Measurements from ENCODE around the gene OPN3. TPM values are rescaled to one million over a fixed set of nuclear protein-coding genes. Genes with fewer than 3 reads are reported as not detected.

Gene OPN3
- total RNA-seq, 1 donor from 2014 or later: 9.0 TPM

GRCh38 chr1:241614572-241614971 is 25.6 kb downstream of the OPN3 start:
- TF ChIP-seq CTCF (IDR thresholded peaks at IDR 0.05): no peak
- intact Hi-C loops (cut with DNase I): no loop called here
- no peak for DNase-seq (ENCODE audit: low spot score in 2 of 2)

DNA sequence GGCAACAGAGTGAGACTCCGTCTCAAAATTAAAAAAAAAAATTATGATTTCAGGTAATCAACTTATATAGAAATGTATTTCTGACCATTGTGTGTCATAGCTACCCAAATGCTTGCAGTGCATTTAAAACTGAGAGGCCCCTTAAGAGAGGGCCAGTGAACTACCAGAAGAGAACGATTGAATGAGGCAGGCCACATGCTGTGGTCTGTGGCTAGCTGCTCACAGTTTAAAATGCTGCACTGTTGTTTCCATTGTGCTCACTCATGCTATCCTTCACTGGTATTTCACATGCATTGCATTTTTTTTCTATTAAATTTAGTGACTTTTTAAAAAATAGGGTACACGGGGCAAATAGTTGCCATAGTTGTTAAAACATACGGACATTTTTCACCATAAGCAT is 26.0 kb downstream of the OPN3 start:
- TF ChIP-seq CTCF (IDR thresholded peaks at IDR 0.05): no peak
- Histone ChIP-seq H3K4me1 (no peaks in the 10 kb centered on the region), H3K4me3 (no peak overlapping the region), H3K27ac (no peak overlapping the region), H3K9me3 (no peaks in the 10 kb centered on the region), H3K36me3 (no peaks in the 10 kb centered on the region), H3K27me3 (no peaks in the 10 kb centered on the region)
- no peak for DNase-seq (ENCODE audit: low spot score in 2 of 2)
- intact Hi-C loops (cut with DNase I): no loop called here

More at GRCh38 chr1:241614572-241614971, 25.6 kb downstream of the OPN3 start:
- H3K27me3 ChIP-seq: no peaks in the 10 kb centered on the region
- H3K4me3 ChIP-seq: no peak overlapping the region
- no peaks in the 10 kb centered on the region for H3K4me1 ChIP-seq
- H3K36me3 ChIP-seq: no peaks in the 10 kb centered on the region
- no peak overlapping the region for H3K27ac ChIP-seq
- no peaks in the 10 kb centered on the region for H3K9me3 ChIP-seq

GRCh38 chr1:241612533-241613477 is 27.4 kb downstream of the OPN3 start:
- no peak for TF ChIP-seq CTCF (IDR thresholded peaks at IDR 0.05)
- no peaks in the 10 kb centered on the region for H3K4me1 ChIP-seq
- H3K9me3 ChIP-seq: no peaks in the 10 kb centered on the region
- DNase-seq (ENCODE audit: low spot score in 2 of 2): no peak
- H3K36me3 ChIP-seq: no peaks in the 10 kb centered on the region
- no peak overlapping the region for H3K4me3 ChIP-seq
- no peak overlapping the region for H3K27ac ChIP-seq
- no peaks in the 10 kb centered on the region for H3K27me3 ChIP-seq
- intact Hi-C loops (cut with DNase I): no loop called here

DNA sequence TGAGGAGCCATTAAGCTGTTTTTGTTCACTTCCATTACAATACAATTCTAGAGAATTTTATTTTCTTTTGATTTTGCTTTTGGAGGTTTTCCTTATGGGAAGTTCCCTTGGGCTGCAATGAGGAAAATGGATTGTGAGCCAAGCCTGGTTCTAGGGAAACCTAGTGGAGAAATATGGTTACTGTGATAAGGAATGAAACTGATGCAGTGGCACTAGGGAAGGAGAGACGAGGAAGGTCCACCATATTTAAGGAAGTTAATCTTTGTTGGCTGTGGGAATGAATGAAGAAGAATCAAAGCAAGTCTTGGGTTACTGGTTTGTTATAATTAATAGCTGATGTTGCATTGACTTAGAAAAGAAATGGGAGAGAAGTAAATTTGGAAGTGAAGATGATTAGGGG is 28.4 kb downstream of the OPN3 start:
- no peak for TF ChIP-seq CTCF (IDR thresholded peaks at IDR 0.05)
- no peaks in the 10 kb centered on the region for H3K36me3 ChIP-seq
- intact Hi-C loops (cut with DNase I): loop anchor here (1.0 kb wide), 1 partner anchor 223 kb away; no protein-coding TSS in a partner anchor

DNA sequence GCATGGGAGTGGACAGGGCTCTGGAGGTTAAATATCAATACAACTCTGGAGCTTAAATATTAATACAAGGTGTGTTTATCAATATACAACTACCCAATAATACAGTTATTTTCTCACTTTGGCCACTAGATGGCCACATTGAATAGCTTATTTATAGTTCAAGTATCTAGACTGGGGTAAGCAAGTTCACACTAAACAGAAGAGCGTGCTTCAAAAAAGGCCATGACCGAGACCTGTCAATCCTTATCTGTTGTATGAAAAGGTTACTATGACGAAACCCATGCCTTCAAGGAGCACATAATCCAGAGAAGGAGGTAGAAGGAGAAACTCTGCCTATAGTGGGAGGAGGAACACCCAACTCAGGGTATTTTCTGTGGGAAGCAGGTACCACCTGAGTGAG is 29.1 kb downstream of the OPN3 start:
- peak; percentile 58 to 75 (median 60) for TF ChIP-seq CTCF (IDR thresholded peaks at IDR 0.05)
- Histone ChIP-seq H3K27ac (no peak overlapping the region), H3K9me3 (no peaks in the 10 kb centered on the region), H3K4me1 (no peaks in the 10 kb centered on the region), H3K4me3 (no peak overlapping the region), H3K36me3 (no peaks in the 10 kb centered on the region), H3K27me3 (no peaks in the 10 kb centered on the region)
- DNase-seq (ENCODE audit: low spot score in 2 of 2): no peak
- intact Hi-C loops (cut with DNase I): loop anchor here (1.0 kb wide), 1 partner anchor 223 kb away; no protein-coding TSS in a partner anchor

More for the DNA sequence above, 28.4 kb downstream of the OPN3 start:
- Histone ChIP-seq H3K4me3 (no peak overlapping the region), H3K4me1 (no peaks in the 10 kb centered on the region), H3K9me3 (no peaks in the 10 kb centered on the region), H3K27me3 (no peaks in the 10 kb centered on the region), H3K27ac (no peak overlapping the region)
- DNase-seq (ENCODE audit: low spot score in 2 of 2): no peak

Measured in ascending aorta (tissue), 2 donors.